ENCODE results near the gene DNM2.

The DNM2 gene

DNA sequence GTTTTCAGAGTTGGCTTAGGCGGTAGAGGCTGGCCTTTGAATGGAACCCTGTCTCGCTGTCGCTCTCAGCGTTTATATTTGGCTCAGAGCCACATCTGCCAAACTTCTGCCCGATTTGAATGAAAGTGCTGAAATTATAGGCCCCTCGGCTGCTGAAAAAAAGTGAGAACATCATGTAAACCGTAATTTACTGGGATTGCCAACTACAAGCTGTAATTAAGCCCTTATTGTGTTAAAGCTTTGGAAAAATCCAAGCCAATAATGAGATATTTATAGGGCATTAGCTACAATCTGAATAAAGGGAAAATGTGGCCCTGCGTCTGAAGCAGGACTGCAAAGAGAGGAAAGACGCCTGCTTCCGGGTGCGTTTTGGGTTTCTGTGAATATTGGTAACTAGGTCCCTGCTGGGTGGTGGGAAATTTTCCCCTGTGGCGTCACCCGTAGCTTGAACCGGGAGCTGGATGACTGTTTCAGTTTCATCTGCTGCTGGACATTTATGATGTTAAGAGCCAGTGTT is 9.9 kb downstream of the DNM2 start:
- Histone ChIP-seq H3K27me3 (ENCODE audit: control insufficient read depth, low read length) (no peaks in the 10 kb centered on the region), H3K36me3 (ENCODE audit: control insufficient read depth, low read length) (peaks cover 9% of the 10 kb centered on the region; the same call in 1 of the 2 replicates), H3K79me2 (ENCODE audit: control insufficient read depth, low read length) (peaks cover 99% of the 10 kb centered on the region), H3K4me2 (ENCODE audit: low read length) (no peak overlapping the region), H3F3A (ENCODE audit: control insufficient read depth, insufficient read depth) (no peaks in the 10 kb centered on the region; the same call in 1 of the 2 replicates), H3K9me2 (replicated peaks; ENCODE audit: control insufficient read depth, low read length) (no peaks in the 10 kb centered on the region), H4K20me1 (ENCODE audit: control insufficient read depth, insufficient read depth, low read depth, low read length) (peaks cover 28% of the 10 kb centered on the region), H3K4me1 (ENCODE audit: control insufficient read depth, low read length) (peaks cover 36% of the 10 kb centered on the region), H3K9me3 (ENCODE audit: control insufficient read depth, insufficient read depth, low read length) (no peaks in the 10 kb centered on the region), H3K4me3 (ENCODE audit: low read length) (no peak overlapping the region), H3K27ac (ENCODE audit: low read depth, low read length) (no peak overlapping the region)
- TF ChIP-seq EZH2phosphoT487 (IDR thresholded peaks at IDR 0.05; ENCODE audit: borderline replicate concordance, low read length) (no peak), CTCF (IDR thresholded peaks at IDR 0.05; ENCODE audit: low read depth, low read length, poor library complexity, severe bottlenecking) (no peak)

GRCh38 chr19:10729411-10729810 is 11.5 kb downstream of the DNM2 start:
- no peak for TF ChIP-seq CTCF (IDR thresholded peaks at IDR 0.05; ENCODE audit: low read depth, low read length, poor library complexity, severe bottlenecking)
- TF ChIP-seq EZH2phosphoT487 (IDR thresholded peaks at IDR 0.05; ENCODE audit: borderline replicate concordance, low read length): no peak
- H3K9me2 ChIP-seq (replicated peaks; ENCODE audit: control insufficient read depth, low read length): no peaks in the 10 kb centered on the region
- no peaks in the 10 kb centered on the region for H3K9me3 ChIP-seq (ENCODE audit: control insufficient read depth, insufficient read depth, low read length)
- no peaks in the 10 kb centered on the region for H3K27me3 ChIP-seq (ENCODE audit: control insufficient read depth, low read length)
- no peak overlapping the region for H3K27ac ChIP-seq (ENCODE audit: low read depth, low read length)
- no peaks in the 10 kb centered on the region; the same call in 1 of the 2 replicates for H3F3A ChIP-seq (ENCODE audit: control insufficient read depth, insufficient read depth)
- H4K20me1 ChIP-seq (ENCODE audit: control insufficient read depth, insufficient read depth, low read depth, low read length): peaks cover 28% of the 10 kb centered on the region
- H3K79me2 ChIP-seq (ENCODE audit: control insufficient read depth, low read length): peaks cover 100% of the 10 kb centered on the region
- no peak overlapping the region; the same call in 1 of the 2 replicates for H3K4me2 ChIP-seq (ENCODE audit: low read length)
- no peak overlapping the region for H3K4me3 ChIP-seq (ENCODE audit: low read length)
- peaks cover 36% of the 10 kb centered on the region for H3K4me1 ChIP-seq (ENCODE audit: control insufficient read depth, low read length)
- peaks cover 6% of the 10 kb centered on the region; the same call in 1 of the 2 replicates for H3K36me3 ChIP-seq (ENCODE audit: control insufficient read depth, low read length)

DNA sequence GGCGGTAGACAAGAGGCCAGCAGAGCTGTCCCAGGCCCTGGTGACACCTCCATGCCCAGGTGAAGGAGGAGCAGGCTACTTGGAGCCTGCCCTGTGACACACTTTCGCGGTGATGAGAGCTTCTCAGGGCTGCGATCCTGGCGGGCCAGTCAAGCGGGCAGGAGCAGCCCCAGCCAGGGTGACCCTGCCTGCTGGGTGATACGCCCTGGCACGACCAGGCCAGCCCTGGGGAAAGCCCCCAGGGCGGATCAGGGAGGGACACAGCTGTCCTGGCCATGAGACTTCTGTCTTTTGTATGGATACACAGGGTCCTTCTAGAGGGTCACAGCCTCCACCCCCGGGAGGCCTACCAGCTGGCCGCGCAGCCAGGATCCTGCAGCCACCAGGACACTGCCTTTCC is 13.1 kb downstream of the DNM2 start:
- Histone ChIP-seq H3K4me3 (ENCODE audit: low read length) (peak overlapping the region; percentile 47), H3K27ac (ENCODE audit: low read depth, low read length) (peak overlapping the region; percentile 64), H3K27me3 (ENCODE audit: control insufficient read depth, low read length) (no peaks in the 10 kb centered on the region), H3K9me3 (ENCODE audit: control insufficient read depth, insufficient read depth, low read length) (no peaks in the 10 kb centered on the region), H3K4me2 (ENCODE audit: low read length) (peak overlapping the region; percentile 71), H3K36me3 (ENCODE audit: control insufficient read depth, low read length) (peaks cover 6% of the 10 kb centered on the region; the same call in 1 of the 2 replicates), H3K79me2 (ENCODE audit: control insufficient read depth, low read length) (peaks cover 100% of the 10 kb centered on the region), H3K9me2 (replicated peaks; ENCODE audit: control insufficient read depth, low read length) (no peaks in the 10 kb centered on the region), H3K4me1 (ENCODE audit: control insufficient read depth, low read length) (peaks cover 42% of the 10 kb centered on the region), H4K20me1 (ENCODE audit: control insufficient read depth, insufficient read depth, low read depth, low read length) (peaks cover 22% of the 10 kb centered on the region), H3F3A (ENCODE audit: control insufficient read depth, insufficient read depth) (no peaks in the 10 kb centered on the region; the same call in 1 of the 2 replicates)
- TF ChIP-seq CTCF (IDR thresholded peaks at IDR 0.05; ENCODE audit: low read depth, low read length, poor library complexity, severe bottlenecking) (no peak), EZH2phosphoT487 (IDR thresholded peaks at IDR 0.05; ENCODE audit: borderline replicate concordance, low read length) (no peak)
